Measurements from ENCODE around the gene BLOC1S5.
"Not testable (repeated sequence)": the region's sequence is repeated elsewhere in the genome, so short reads cannot be mapped to it uniquely, and the experiment has no call there.

Gene BLOC1S5

DNA sequence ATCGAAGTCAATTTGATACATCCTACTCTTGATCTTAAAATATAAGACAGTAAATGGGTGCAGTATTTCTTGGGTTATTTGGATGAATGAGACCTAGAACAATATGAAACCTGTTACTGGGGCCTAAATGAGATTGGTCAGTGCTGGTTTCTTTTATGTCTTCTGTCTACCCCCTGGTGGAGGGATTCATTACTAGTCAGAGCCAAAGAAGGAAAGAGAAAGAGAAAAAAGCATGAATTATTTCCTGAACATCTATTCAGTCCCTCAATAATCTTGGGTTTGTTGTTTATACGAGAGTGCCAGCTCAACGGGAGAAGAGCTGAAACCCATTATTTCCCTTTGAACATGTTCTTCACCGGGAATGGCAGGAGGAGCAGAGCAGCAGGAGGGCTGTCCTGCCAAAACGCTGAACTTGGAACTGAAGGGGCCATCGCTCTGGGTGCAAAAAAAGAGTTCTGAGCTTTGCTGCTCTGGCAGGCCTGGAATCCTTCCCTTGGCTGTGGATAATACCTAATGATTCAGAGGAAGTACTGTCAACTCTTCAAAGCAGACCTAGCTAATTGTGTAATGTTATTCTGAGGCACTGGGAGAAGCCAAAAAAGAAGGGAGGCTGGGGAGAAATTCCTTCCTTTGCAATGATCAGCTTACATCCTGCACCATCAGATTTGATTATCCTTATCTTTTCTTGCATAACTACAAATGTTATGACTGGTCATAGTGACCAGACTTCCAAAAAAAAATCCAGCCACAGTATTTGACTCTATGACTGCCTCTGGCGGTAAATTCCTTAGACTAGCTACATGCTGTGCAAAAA, 72.0 kb downstream of the BLOC1S5 start:
- peak; percentile 86 for DNase-seq

DNA sequence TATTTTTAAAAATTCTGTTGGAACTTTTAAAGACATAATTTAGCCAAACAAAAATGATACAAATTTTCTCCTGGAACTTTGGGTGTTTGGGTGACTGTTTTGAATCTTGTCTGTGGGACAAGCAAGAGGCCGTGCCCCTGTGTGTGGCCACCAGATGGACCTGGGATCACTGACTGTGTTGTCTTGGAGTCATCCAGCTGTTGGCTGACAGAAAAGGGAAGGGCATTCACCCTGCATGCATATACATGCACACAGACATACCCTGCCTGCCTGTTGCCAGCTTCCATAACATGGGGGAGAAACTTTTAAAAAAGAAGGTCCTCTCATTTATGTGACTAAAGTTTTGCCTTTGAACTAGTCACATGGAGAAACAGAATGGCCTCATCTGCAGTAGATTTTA, 72.7 kb downstream of the BLOC1S5 start:
- DNase-seq, result peak; percentile 65

DNA sequence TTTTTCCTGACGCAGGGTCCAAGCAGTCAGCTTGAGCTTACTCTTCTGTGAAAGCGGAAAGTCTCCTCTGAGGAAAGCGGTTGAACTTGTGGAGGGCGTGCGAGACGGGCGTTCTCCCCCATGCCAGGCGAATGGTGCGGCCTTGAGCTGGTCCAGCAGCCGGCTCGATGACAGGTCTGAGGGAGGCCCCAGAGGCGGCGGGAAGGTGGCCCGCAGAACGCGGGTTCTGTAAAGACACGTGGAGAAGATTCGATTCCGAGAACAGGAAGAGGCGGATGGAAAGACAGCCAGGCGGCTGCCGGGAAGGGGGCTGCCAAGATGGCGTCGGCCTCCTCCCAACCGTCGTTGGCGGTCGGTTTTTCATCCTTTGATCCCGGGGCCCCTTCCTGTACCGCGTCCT, 78.0 kb downstream of the BLOC1S5 start:
- DNase-seq, result no peak

DNA sequence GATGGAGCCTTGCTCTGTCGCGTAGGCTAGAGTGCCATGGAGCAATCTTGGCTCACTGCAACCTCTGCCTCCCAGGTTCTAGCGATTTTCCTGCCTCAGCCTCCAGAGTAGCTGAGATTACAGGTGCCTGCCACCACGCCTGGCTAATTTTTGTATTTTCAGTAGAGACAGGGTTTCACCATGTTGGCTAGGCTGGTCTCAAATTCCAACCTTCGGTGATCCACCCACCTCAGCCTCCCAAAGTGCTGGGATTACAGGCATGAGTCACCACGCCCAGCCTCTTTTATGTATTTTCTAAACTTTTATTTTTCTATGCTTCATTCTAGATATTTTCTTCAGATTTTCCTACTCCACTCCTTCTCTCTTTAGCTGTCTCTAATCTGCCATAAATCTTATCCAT, 80.2 kb downstream of the BLOC1S5 start:
- not testable (repeated sequence) for DNase-seq

DNA sequence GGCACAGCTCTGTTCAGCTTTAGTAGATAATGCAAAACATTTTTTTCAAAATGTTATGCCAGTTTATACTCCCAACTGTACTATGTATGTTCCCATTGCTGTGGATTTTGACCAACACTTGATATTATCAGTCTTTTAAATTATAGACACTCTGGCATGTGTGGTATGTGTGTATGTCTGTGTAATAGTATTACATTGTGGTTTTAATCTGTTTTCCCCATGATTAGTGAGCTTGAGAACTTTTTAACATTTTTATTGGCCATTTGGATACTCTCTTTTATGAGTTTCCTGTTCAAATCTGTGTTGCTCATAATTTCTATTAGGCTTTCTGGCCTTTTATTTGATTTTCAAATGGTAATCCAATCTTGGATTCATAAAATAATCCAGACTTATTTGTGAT, 84.4 kb downstream of the BLOC1S5 start:
- DNase-seq, result no peak

DNA sequence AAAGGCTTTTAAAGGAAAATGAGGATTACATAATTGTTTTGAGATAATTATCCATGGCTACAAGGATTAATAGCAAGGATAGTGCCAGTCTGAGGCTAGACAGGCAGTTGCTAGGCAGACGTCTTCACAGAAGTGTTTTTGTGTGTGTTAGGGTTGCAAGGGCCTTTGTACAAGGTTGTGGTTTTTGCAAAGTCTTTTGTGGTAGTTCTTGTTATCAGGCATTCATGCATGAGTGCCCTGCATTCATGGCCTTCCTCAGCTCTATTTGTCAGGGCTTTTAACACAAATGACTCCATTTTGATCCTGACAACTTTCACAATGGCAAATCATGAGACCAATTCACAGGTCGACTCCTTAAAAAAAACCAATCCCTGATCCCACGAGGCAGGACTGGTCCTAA, 85.5 kb downstream of the BLOC1S5 start:
- DNase-seq, result peak; percentile 82

DNA sequence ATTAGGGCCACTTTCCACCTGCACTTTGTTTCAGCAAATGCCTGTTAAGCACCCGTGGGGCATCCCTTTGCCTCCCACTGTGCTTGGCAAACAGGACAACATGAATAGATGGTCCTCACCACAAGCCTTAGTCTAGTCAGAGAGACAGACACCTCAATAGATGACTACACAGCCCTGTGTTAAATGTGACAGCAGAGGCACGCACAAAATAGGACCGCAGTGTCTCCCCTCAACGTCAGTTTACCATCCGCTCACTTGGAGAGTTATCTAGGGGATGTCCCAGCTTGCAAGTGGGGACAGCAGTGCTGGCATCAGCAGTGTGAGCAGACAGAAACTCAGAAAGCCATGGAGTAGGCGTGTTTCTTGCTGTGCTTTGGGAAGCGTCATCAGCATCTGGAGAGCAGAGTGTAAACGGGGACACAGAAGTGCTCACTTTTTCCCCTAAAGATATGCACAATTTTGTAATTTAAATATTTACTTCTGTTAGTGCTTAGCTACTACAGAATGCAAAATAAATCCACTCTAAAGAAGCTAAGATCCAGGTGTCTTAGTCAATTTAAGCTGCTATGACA, 87.6 kb downstream of the BLOC1S5 start:
- no peak for DNase-seq

DNA sequence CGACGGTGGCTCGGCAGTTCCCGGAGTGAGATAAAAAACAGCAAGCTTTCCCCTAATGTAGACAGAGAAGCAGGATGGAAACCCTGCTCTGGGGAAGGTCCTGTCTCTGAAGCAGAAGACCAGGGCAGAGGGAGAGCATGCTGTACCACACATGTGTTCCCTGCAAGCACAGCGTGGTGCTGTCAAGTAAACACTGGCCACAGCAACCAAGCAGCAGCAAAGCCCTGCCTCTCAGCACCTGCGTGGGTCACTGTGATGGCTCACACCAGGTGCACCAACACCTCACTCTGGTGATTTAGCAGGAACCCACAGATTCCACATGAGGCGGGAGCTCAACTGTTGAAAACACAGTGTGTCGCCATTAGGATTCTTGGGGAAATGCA, 88.4 kb downstream of the BLOC1S5 start:
- no peak for DNase-seq

DNA sequence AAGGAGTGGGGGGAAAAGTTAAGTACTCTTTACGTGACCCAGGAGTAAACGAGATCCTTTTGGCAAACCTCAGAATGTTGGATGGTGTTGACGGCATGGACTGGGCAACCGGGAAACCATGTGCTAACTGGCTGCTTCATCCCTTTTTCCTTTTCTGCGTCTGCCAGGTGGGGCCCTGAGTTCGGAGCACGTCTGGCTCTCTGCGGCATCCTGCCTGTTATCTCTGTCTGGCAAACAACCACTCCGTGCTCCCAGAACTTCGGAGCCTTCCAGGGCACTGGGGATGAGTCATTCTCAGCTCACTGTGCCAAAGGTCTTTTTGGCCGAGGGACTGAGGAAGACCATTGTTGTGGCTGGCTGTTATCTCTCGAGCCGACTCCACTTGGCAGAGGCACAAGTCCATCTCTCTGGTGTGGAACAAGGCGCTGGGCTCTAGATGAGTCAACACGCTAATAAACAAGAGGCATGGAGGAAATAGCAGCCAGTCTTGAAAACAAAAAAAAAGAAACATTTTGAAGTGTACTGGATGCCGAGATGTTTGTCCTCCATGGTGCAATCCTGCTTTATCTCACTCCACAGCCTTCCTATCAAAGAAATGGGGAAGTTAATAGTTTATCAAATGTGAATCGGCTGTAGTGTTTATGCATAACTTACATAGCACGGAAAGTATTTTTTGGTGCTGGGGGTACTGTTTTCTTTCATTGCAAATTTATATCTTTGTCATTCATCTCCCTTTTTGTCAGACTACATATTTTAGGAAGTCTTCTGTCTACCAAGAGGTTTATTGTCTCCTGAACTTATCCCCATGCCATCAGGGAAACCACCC, 89.0 kb downstream of the BLOC1S5 start:
- DNase-seq, result peak; percentile 99

DNA sequence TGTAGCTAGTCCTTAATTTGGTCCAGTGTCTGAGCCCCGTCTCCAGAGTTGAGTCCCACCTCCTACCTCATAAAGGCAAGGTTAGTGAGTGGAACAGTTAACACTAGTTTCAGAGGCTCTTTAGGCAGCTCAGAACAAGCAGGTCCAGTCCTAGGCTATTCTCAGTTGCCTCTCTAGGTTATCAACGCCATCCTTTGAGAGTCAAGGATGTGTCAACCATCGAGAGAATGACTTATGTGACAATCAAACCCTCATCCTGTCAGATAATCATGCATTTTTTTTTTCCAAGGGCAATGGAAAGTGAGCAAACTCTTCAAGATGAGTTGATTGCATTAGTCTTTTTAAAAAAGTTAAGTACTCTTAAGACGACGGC, 89.6 kb downstream of the BLOC1S5 start:
- no peak for DNase-seq

DNA sequence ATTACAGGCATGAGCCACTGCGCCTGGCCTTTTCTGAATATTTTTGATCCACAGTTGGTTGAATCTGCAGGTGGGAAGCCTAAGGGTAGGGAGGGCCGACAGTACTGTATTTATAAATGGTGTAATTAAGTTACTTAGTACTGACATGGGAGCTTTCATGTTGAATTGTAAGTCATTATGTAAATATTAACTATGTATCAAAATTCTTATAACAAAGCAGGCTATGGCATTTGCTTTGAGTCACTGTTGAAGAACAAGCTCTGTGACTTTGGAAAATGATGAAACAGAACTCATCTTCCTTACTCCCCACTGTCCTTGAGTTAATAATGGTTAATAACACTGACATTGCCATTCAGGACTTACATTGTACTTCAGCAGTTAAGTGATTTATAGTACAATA, 90.6 kb downstream of the BLOC1S5 start:
- no peak for DNase-seq

DNA sequence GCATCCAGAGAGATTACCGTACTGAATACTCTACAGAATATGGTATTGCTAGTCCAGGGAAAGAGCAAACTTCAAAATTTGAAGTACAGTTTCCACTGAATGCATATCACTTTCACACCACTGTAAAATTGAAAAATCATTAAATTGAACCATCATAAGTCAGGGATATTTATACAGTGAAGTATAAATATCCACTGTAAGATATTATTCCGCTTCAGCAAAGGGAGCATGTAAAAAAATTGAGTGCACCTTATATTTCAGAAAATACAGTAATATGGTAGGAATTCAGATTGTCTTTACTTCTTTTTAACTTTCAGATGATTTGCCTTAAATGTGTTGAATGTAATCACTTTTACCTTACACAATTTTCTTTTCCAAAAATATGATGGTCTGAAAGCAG, 92.7 kb downstream of the BLOC1S5 start:
- DNase-seq, result no peak

DNA sequence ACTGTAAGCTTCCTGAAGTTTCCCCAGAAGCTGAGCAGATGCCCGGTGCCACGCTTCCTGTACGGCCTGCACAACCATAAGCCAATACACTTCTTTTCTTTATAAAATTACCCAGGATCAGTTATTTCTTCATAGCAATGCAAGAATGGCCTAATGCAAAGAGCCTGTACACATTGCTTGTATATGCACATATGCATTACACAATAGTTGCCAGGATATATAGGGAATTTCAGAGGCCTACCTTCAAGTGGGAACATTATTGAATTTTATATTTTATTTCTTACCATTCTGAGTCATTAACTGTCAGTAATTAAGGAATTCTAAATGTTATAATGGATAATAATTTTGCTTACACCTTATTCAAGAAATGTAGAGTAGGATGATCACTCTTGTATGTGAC, 93.6 kb downstream of the BLOC1S5 start:
- no peak for DNase-seq
